GM19467 (cell line): ENCODE results near the gene GNB1L.

Source experiments
- ATAC-seq: cut with Tn5 transposase; IDR thresholded peaks from one replicate; pipeline ENCODE4 v1.9.1; 2021; ENCODE audit warnings: mild to moderate bottlenecking, moderate library complexity; ENCODE audit not compliant: unreplicated experiment

GNB1L gene

GRCh38 chr22:19877626-19878339, 23.1 kb upstream of the GNB1L start:
- ATAC-seq: no peak

DNA sequence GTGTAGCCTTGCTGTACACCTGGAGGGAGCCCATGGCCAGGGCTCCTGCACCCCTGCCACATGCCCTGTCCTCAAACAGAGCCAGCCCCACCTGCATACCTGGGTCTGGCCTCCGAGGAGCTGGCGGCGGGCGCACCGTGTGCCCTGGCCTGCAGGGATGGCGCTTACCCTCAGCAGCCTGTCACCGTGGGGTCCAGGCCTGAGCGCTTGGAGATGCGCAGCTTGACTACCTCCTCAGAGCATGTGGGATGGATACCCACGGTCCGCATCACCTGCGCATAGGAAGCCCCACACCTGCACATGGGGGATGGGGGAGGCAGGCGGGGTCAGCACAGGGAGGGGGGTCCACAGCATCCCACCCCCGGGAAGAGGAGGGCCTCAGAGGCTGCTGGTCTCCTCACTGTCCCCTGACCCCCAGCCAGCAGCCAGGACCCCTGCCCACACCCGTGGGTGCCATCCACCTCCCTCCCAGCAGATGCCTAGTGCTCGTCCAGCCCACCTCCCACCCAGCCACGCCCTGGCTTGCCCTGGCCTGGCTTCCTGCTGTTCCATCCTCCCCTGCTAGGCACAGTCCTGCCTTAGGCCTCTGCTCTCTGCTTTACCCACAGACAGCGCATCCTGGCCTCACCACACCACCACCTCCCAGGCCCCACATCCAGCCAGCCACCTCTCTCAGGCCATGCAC, 22.4 kb upstream of the GNB1L start:
- no peak for ATAC-seq

DNA sequence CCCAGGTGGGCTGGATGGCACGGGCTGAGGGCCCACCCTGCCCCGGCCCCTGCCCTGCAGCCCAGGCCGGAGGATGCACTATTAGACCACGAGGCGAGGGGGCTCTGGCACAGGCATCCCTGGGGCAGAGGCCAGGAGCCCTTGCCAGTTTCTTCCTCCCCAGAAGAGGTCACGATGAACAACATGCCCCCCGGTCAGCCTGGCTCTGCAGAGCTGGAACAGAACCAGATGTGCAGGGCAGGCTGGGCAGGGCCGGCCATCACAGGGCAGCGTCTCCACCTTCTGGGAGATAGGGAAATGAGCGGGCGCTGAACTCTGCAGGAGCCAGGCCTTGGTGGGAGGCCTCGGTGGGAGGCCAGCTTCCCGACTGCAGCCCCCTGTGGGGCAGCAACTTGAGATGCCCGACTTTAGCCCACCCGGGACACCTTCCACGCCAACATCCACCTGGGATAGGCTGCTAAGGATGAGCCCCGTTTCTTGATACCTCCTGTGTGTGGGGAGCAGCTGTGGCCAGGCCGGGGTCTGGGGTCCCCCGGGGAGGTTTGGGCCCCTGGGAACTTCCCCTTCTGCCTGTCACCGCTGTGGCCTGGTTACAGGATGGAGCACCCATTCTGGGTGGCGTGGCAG, 21.8 kb upstream of the GNB1L start:
- no peak for ATAC-seq

DNA sequence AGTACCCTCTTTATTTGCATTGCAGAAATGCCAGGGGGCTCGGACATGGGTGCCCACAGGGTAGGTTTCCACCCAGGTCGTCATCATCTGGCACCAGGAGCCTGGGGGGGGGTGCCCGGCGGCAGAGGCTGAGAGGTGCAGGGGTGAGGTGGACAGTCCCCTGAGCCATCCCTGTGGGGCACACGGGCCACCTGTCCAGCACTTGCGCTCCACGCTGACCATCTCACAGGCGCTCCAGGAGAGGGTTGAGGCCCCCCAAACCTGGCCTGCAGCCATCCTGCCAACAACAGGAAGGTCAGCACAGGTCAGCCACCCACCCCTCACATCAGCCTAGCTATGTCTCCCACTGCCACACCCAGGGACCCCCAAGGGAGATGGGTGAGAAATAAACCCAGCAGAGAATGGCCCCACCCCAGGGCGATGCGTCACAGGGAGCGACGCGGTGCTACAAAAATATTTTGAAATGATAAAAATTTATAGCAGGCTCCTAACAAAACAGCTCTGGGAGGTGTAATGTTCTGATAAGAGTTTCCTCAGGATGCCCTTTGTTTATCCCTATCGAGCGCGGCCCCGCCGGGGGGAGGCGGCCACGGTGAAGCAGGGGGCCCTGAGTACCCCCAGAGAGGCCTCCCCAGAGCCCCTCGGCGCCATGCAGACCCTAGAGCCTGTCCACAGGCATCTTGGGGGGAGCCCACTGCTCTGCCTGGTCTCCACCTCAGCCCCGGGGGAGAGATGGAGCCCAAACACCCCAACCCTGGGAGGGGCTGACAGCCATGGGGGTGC, 21.0 kb upstream of the GNB1L start:
- no peak for ATAC-seq

DNA sequence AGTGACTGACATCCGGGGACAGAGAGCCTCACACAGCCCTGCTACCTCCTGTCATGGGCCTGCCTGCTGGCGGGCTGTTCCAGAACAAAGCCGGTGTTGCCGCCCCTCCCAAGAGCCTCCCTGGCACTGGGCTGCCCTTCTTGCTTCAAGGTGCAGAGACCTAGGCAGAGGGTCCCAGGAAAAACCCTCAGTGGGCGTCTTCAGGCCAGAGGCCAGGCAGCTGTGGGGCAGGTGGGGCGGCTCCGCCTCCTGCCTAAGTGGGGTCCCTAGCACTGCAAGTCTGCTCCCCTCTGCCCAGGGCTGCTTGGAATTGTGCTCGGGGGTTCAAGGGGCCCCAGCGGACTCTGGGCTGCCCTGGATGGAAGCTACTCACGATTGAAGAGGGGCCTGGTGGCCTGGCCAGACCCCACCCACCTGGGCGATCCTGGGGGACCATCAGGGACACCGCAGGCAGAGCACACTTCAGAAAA, 20.4 kb upstream of the GNB1L start:
- no peak for ATAC-seq

- ATAC-seq: no peak
Measured at GRCh38 chr22:19874307-19875060, 19.8 kb upstream of the GNB1L start.

GRCh38 chr22:19873960-19874306, 19.3 kb upstream of the GNB1L start:
- ATAC-seq: no peak

DNA sequence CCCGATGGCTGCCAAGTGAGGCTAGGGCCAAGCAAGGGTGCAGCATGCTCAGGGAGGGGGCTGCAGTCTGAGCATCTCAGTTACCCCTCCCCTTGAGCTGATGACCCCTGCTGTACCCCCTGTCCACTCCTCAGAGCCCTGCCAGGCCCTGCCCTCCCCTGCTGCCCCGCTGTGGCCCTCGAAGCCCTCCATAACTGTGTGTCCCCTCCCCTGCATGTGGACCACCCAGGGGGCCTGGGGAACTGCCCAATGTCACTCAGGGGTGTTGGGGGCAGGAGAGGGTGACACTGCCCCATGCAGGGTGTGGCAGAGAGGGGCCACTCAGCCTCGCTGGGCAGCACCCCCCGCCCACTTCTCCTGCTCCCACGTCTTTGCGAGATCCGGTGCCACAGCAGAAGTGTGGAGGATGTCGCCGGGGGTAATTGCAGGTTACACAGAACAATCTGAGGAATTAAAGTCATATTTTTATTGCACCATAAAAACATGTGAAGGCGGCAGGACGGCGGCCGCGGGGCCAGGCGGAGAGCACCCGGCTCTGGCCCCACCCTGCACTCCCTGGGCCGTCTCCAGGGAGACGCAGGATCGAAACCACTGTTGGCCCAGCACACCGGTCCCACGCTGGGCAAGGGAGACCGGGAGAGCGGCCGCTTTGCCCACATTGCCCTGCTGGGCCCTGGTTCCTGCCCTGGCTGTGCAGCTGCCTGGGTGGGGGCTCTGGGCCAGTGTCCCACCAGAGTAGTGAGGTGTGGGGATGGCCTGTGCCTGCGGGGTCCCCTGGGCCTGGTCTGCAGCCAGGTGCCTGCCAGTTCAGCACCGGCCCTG, 18.7 kb upstream of the GNB1L start:
- ATAC-seq: no peak

- no peak for ATAC-seq
Measured at GRCh38 chr22:19872779-19873137, 18.1 kb upstream of the GNB1L start.

DNA sequence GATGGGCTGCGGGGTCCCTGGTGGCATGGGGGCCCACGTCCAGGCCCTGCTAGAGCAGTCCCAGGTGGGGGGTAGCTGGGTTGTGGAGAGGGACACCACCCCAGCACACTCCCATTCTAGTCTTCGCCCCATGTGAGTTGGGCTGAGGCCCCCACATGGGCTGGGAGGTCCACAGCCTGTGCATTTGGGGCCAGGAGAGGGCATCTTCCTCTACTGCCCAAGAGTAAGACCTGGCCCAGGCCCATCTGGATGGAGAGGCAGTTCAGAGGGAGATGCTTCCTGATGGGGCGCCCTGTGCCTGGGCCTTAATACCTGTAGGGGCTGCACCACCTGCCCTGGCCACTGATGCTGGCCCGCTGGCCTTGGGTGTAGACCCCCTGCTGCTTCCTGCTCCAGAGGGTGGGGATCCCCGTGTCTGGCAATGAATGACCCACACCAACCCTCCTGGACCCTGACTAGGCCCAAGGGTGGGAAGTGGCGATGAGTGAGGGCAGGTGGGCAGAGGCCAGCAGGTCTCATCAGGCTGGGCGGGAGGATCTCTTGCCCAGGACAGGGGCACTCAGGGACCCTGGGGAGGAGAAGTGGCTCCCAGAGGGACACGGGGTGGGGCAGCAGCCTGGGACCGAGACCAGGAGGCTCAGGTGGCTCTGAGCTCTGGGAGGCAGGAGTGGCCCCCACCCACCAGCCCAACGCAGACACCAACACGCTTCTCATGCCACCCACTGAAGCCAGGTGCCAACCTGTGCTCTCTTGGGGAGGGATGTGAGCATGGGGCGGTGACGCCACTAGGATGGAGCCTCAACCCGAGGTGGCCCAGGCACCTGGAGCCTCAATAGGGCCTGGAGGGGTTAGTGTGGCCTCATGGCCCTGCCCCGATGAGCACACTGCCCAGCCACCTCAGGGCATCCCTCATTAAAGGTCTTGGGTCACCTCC, 17.4 kb upstream of the GNB1L start:
- ATAC-seq: no peak

DNA sequence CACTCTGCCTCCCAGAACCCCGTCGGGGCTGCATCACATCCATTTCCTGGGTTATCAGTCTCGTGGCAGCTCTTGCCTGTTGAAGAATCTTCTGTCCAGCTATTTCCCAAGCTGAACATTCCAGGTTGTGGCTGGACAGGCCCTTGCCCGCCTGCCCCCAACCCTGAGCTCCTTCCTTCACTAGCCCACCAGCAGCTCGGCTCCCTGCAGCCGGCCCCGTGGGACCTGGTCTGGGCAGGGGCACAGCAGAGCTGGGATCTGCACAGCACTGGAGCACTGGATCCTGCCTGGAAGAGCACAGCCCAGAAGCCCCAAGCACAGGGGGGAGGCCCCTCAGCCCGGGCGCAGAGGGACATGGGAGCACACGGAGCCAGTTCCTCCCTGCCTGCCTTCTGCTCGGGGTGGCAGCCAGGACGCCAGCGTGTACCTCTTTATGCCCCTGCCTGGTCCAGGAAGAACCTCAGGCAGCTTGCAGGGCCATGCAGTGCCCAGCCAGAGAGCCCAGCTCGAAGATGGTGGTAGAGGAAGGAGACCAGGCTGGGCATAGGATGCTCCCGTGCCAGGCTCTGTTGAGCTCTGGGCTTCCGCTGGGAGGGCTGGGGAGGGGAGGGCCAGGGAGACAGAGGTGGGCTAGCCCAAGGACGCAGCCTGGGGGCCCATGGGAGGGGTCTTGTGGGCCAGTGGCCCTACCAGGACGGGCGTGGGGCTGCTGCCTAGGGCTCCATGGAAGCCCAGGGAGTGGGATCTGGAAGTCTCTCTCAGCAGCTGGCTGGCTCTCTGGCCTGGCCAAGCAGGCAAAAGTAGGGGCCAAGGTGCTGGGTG, 16.6 kb upstream of the GNB1L start:
- no peak for ATAC-seq

DNA sequence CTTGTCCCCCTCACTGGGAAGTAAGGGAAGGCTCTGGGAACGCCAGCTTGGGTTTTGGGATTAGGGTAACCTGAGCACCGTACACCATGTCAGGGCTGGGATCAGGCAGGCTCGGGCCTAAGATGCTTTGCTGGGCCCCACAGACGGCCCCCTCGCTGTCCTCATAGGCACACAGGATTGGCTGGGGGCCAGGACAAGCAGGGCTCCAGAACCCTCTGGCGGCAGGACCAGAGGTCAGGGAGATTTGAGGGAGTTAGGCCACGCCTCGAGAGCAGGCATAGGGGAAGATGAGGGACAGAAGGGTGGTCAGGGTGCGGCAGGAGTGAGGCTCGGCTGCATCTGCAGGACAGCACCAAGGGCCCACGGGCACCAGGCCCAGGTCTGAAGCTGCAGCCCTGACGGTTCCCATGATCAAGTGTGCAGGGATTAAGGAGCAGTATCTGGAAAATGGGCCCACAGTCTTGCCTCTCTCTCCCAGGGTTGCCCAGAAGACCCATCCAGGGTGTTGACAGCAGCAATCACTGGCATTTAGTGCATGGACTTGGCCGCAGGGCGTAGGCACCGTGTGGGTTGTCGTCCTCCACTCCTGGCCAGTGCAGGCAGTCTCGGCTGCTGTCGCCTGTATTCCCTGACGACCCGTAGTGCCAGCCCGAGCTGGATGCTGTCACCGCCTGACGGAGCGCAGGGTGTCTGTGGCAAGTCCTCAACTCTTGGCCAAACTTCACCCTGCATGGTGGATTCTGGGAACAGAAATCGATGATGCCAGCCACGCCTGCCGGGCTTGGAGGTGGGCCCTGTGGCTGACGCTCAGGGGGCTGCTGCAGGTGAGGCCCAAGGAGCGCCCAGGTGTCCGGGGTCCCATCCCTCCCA, 15.7 kb upstream of the GNB1L start:
- no peak for ATAC-seq

DNA sequence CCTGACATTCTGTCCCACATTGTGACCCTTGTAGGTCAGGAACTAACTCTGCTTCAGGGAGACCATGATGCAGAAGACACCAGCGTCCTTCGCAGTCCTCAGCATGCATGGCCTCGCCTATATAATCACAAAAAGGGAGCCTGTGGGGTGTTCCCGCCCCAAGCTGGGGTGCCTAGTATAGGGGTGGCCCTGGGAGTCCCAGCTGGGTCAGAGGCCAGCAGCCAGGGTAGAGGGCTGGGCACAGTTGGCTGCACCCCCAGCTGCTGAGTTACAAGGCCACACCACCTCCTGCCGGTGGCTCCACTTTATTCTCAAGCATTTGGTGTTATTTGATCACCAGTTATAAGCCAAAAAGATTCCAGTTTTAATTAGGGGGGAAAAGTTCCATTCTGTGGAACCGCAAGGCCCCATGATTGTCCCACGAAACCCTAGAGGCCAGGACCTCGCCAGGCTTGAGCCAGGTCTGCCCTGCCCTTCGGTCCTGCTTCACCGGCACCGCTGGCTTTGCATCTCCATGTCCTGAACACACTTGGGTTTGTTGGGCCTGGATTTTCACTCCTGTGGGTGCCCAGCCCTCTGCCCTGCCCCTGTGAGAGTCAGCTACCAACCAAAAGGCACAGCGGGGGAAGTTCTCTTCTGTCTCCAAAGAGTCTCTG, 15.0 kb upstream of the GNB1L start:
- no peak for ATAC-seq

- no peak for ATAC-seq
Measured at GRCh38 chr22:19868773-19869471, 14.2 kb upstream of the GNB1L start.

GRCh38 chr22:19868333-19868732, 13.7 kb upstream of the GNB1L start:
- no peak for ATAC-seq

DNA sequence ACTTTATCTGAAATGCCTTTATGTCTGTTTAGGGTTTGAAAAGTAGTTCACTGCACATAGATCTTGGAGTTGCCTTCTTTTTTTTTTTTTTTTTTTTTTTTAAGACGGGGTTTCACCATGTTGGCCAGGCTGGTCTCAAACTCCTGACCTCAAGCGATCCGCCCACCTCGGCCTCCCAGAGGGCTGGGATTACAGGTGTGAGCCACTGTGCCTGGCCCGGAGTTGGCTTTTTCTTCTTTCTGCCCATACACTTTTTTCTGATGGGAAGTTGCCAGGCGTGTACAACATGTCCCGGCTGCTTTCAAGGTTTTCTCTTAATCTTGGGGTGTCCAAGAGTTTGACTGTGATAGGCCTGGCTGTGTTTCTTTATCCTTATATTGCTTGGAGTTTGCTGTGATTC, 12.9 kb upstream of the GNB1L start:
- no peak for ATAC-seq
